ENCODE results near the gene ZNF552. TPM values are rescaled to one million over a fixed set of nuclear protein-coding genes. Genes with fewer than 3 reads are reported as not detected.
"Not testable (repeated sequence)": the region's sequence is repeated elsewhere in the genome, so short reads cannot be mapped to it uniquely, and the experiment has no call there.

Gene ZNF552
- total RNA-seq, result 1 to 10 TPM; 2.7 to 8.7 (median 4.5) TPM

GRCh38 chr19:57814505-57815246 lies at the start of gene ZNF552:
ZNF552 (minus strand) TSS chr19:57814913; CDS start chr19:57814743, 170 bp downstream.
- TF ChIP-seq, protein P1, sequence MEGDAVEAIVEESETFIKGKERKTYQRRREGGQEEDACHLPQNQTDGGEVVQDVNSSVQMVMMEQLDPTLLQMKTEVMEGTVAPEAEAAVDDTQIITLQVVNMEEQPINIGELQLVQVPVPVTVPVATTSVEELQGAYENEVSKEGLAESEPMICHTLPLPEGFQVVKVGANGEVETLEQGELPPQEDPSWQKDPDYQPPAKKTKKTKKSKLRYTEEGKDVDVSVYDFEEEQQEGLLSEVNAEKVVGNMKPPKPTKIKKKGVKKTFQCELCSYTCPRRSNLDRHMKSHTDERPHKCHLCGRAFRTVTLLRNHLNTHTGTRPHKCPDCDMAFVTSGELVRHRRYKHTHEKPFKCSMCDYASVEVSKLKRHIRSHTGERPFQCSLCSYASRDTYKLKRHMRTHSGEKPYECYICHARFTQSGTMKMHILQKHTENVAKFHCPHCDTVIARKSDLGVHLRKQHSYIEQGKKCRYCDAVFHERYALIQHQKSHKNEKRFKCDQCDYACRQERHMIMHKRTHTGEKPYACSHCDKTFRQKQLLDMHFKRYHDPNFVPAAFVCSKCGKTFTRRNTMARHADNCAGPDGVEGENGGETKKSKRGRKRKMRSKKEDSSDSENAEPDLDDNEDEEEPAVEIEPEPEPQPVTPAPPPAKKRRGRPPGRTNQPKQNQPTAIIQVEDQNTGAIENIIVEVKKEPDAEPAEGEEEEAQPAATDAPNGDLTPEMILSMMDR (IDR thresholded peaks at IDR 0.05), result peak in 1 of 4 experiments; percentile 16
- peak; percentile 75 for TF ChIP-seq POLR2AphosphoS5 (IDR thresholded peaks at IDR 0.05)
- no peak for TF ChIP-seq EP300 (IDR thresholded peaks at IDR 0.05)
- TF ChIP-seq POLR2A (IDR thresholded peaks at IDR 0.05), result peak; percentile 38 to 54
- H3K4me1 ChIP-seq, result peaks cover 0 to 27% (median 7%) of the 10 kb centered on the region in 3 donors
- no peaks in the 10 kb centered on the region for H3K27me3 ChIP-seq
- H3K36me3 ChIP-seq, result peaks cover 0 to 29% of the 10 kb centered on the region in 2 donors
- peak; percentile 96 for ATAC-seq
- peak within 1 kb of the TSS; percentile 8 to 83 (median 82) for H3K27ac ChIP-seq
- WGBS, 2 donors (ENCODE audit: low coverage in 1 of 2), result 0% methylated on average over 1 of the region's 50 CpGs; no CpG with 5 or more reads in 1 of the 2 donors
- peak within 1 kb of the TSS; percentile 65 to 75 for H3K4me3 ChIP-seq
- H3K9me3 ChIP-seq, result no peaks in the 10 kb centered on the region

DNA sequence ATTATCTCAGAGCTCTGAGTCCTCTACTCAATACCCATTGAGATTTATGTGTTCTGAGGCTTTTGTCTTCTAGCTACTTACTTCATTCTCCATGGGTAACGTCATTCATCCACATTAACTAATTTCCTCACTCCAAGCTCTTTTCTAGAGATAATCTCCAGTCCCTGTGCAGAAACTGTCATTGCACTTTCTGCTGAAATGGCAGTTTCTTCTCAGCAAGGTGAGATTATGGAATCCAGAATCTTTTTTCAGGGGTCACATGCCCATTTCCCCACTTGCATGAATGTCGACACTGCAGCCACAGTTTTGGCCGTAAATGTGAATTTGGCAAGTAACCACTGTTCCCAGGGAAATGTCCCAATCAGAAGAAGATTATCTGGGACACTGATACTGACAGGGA lies 47.6 kb upstream of the ZNF552 start:
- 71 to 95% methylated on average over 2 to 3 of the region's 3 CpGs for WGBS, 2 donors (ENCODE audit: low coverage in 1 of 2)
- Histone ChIP-seq H3K36me3 (peaks cover 0 to 99% of the 10 kb centered on the region in 2 donors), H3K9me3 (peaks cover 0 to 82% (median 1%) of the 10 kb centered on the region in 3 donors)

GRCh38 chr19:57854117-57854516 lies 39.4 kb upstream of the ZNF552 start:
- Histone ChIP-seq H3K9me3 (peaks cover 0 to 22% (median 0%) of the 10 kb centered on the region in 3 donors), H3K4me1 (peaks cover 4 to 18% (median 7%) of the 10 kb centered on the region in 3 donors), H3K36me3 (peaks cover 0 to 60% of the 10 kb centered on the region in 2 donors)
- WGBS, 2 donors (ENCODE audit: low coverage in 1 of 2), result 33 to 83% methylated on average over 1 of the region's 2 CpGs
- H3K4me3 ChIP-seq, H3K27ac ChIP-seq, H3K27me3 ChIP-seq, ATAC-seq: not testable (repeated sequence)

More for the DNA sequence above, 47.6 kb upstream of the ZNF552 start:
- not testable (repeated sequence) for H3K4me1 ChIP-seq, H3K27ac ChIP-seq, ATAC-seq, H3K27me3 ChIP-seq, H3K4me3 ChIP-seq

DNA sequence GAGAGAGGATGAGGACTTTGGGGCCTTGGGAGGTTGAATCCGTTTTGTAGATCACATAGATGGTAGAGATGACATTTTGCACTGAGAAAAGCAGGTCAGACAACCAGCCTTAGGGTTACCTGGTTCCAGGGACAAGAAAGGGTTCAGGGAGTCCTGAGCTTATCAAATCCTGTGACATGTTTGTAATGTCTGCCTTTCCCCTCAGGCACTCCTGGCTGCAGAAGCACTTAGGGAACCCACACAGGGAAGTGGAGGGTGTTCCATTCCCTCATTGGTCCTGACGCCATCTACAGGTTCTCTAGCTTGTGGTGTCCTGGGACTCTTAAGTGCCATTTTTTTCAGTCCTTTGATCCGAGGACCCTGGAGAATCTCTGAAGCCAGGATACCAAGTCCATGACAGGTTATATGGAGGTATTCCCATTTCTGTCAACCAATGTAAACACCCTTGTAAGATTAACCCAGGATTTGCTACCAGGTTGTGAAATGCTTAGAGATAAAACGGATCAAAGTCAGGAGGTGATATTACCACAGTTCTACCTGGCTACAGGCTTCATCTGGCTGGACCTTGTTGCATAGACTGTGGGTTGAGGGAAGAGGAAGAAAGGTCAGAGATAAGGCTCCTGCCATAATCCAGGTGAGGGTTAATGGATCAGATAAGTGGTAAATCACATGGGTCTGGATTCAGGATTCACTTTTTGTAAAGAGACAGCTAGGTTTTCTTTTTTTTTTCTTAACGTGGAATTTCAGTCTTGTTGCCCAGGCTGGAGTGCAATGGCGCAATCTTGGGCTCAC lies 37.3 kb upstream of the ZNF552 start:
- peaks cover 0 to 40% of the 10 kb centered on the region in 2 donors for H3K36me3 ChIP-seq
- not testable (repeated sequence) for H3K27ac ChIP-seq, H3K4me3 ChIP-seq, H3K9me3 ChIP-seq, H3K27me3 ChIP-seq, ATAC-seq
- peaks cover 4 to 18% (median 7%) of the 10 kb centered on the region in 3 donors for H3K4me1 ChIP-seq
- 77 to 93% methylated on average over 3 to 4 of the region's 6 CpGs for WGBS, 2 donors (ENCODE audit: low coverage in 1 of 2)

GRCh38 chr19:57850553-57851017 lies 35.9 kb upstream of the ZNF552 start:
- H3K4me1 ChIP-seq, result peaks cover 4 to 18% (median 7%) of the 10 kb centered on the region in 3 donors
- ATAC-seq, result no peak
- no peaks in the 10 kb centered on the region for H3K9me3 ChIP-seq
- no peaks in the 10 kb centered on the region for H3K27me3 ChIP-seq
- peak overlapping the region in 2 of 4 donors; percentile 72 to 81 for H3K27ac ChIP-seq
- 10 to 18% methylated on average over 6 to 11 of the region's 11 CpGs for WGBS, 2 donors (ENCODE audit: low coverage in 1 of 2)
- peaks cover 0 to 37% of the 10 kb centered on the region in 2 donors for H3K36me3 ChIP-seq
- TF ChIP-seq EP300 (IDR thresholded peaks at IDR 0.05), result no peak
- no peak for TF ChIP-seq POLR2A (IDR thresholded peaks at IDR 0.05)
- no peak for TF ChIP-seq POLR2AphosphoS5 (IDR thresholded peaks at IDR 0.05)
- TF ChIP-seq, protein P1 (IDR thresholded peaks at IDR 0.05), result no peak
- H3K4me3 ChIP-seq, result peak overlapping the region; percentile 45 to 65

DNA sequence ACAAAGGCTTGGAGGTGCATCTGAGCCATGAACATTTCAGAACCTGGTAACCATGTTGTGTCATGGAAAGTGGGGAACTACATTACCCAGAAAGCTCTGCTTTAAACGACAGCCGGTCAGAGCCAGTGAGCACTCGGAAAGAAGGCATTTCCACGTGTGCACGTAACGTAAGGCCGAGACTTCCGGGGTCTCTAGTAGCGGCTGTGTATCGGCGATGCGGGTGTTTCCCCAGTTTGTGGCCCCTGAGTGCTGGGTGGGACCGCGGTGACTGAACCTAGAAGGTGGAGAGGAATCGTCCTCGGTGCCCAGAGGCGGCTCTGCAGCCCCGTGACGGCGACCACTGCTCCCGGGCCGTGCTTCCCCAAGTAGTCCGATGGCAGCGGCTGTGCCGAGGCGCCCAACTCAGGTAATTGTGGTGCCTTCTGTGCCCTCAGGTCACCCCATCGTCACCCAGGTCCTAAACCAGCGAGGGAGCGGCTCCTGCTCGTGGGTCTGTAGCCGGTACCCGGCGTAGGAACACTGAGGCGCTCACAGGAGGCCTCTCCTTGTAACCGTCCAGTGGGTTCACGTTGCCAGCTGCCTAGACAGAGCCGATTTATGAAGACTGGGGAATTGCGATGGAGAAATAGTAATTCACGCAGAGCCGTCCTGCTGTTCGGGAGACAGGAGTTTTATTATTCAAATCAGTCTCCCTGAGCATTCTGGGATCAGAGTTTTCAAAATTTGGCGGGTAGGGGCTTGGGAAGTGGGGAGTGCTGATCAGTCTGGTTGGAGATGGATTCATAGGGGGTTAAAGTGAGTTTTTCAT lies 35.2 kb upstream of the ZNF552 start, which contains the start of gene ZNF587:
Gene ZNF587 (plus strand): TSS at position 194 of the 808 bp plus-strand sequence. CDS start 180 bp downstream, at position 374.
- ATAC-seq, result peak; percentile 95
- peak within 1 kb of the TSS; percentile 2 to 81 (median 67) for H3K27ac ChIP-seq
- not testable (repeated sequence) for H3K9me3 ChIP-seq, H3K27me3 ChIP-seq
- TF ChIP-seq POLR2AphosphoS5 (IDR thresholded peaks at IDR 0.05) (peak; percentile 19), POLR2A (IDR thresholded peaks at IDR 0.05) (peak in 1 of 2 donors; percentile 18)
- peaks cover 0 to 37% of the 10 kb centered on the region in 2 donors for H3K36me3 ChIP-seq
- H3K4me3 ChIP-seq, result peak within 1 kb of the TSS; percentile 45 to 65
- H3K4me1 ChIP-seq, result peaks cover 4 to 18% (median 7%) of the 10 kb centered on the region in 3 donors
- 1 to 2% methylated on average over 8 to 15 of the region's 42 CpGs for WGBS, 2 donors (ENCODE audit: low coverage in 1 of 2)

- H3K27me3 ChIP-seq, ATAC-seq, H3K9me3 ChIP-seq, H3K27ac ChIP-seq: not testable (repeated sequence)
- H3K4me3 ChIP-seq, result peak overlapping the region; percentile 45 to 65
- WGBS, 2 donors (ENCODE audit: low coverage in 1 of 2), result 86% methylated on average over 1 of the region's 2 CpGs; no CpG with 5 or more reads in 1 of the 2 donors
- H3K36me3 ChIP-seq, result peaks cover 0 to 36% of the 10 kb centered on the region in 2 donors
- peaks cover 4 to 18% (median 7%) of the 10 kb centered on the region in 3 donors for H3K4me1 ChIP-seq
Measured at GRCh38 chr19:57849162-57849665, 34.5 kb upstream of the ZNF552 start.

GRCh38 chr19:57847164-57847563 lies 32.5 kb upstream of the ZNF552 start:
- peaks cover 4 to 18% (median 7%) of the 10 kb centered on the region in 3 donors for H3K4me1 ChIP-seq
- not testable (repeated sequence) for ATAC-seq, H3K9me3 ChIP-seq, H3K4me3 ChIP-seq, H3K27me3 ChIP-seq, H3K27ac ChIP-seq
- peaks cover 0 to 38% of the 10 kb centered on the region in 2 donors for H3K36me3 ChIP-seq
- WGBS, 2 donors (ENCODE audit: low coverage in 1 of 2), result 85 to 96% methylated on average over 3 of the region's 3 CpGs
